GM19099 (cell line): ENCODE results near the gene AMOTL1.

Experiments used
- POLR2A ChIP-seq: IDR thresholded peaks from 3 replicates; pipeline ENCODE4 v1.6.1; 2011; ENCODE audit warnings: low read depth; ENCODE audit not compliant: insufficient read length; ENCODE audit errors: extremely low read depth

AMOTL1 gene

DNA sequence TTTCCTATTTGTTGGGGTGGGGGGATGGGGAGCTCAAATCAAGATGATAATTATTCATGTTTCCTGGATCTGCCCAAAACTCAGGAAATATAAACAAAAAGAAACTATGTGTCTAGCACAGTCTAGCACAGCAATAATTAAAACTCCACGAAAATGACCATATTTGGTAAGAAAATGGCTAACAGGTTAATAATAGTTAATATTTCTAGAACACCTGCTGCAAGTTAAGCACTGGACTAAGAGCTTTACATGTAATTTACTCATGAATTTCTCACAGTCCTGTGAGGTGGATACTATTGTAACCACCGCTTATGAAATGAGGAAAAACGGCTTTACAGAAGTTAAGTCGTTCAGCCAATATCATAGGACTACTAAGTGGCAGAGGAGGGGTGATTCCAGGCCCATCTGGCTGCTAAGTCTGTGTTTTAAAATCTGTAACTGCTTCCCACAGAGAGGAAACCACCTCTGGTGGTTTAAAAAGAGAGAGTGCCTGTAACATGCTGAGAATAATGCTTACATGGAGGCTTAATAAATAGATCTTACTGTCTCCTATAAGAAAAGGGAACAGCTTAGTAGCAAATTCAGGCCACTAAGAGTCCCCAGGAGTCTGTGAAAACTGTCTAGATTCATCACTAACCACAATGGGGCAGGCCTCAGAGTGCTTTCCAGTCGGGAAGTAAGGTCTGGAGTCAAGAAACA, 11.0 kb upstream of the AMOTL1 start:
- no peak for TF ChIP-seq POLR2A

DNA sequence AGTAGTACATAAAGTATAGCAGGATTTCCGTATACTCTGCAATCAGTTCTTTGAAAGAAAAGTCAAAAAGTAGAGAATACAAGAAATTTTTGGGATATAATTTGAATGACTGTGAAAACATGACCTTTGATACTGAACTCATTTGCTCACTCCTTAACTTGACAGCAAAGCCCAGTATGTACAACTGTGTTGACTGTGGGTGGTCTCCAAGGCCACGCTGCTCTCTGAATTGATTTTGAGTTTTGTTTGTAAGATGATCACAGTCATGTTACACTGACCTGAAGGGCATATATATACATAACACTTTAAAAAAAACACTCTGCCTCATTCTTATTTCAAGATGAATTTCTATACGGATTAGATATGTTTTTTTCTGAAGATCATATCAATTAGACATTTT, 9.5 kb upstream of the AMOTL1 start:
- no peak for TF ChIP-seq POLR2A

DNA sequence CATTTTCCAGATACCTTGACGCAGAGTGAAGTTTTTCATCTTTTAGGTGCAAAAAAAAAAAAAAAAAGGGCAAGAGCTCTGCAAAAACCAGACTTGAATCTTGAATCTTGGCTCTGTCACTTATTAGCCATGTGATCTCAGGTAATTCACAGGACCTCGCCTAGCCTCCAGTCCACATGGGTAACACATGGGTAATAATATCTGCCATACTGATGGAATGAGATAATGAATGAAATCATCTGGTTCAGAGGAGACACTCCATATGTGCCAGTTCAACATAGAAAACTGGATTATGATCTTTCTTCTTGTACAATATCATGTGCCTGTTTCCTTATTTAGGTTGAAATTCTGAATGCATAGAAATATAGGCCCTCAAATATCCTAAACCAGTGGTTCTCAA, 8.6 kb upstream of the AMOTL1 start:
- no peak for TF ChIP-seq POLR2A

DNA sequence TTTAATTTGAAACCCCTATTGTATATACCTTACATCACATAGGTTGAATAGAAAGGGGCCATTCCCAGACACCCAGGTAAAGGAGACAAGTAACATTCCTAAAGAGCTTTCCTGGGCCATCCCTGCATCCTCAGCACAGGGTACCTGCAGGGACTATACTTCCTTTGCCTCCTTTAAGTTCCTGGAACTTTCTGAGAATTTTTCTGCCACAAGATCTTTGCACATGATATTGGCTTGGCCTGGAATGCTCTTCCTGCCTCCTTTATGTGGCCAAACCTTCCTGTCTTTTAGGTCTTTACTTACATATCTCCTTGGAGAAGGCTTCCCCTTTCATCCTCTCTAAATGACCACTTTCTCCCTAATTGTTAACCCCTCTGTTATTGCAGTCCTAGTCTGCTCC, 7.9 kb upstream of the AMOTL1 start:
- TF ChIP-seq POLR2A: no peak

DNA sequence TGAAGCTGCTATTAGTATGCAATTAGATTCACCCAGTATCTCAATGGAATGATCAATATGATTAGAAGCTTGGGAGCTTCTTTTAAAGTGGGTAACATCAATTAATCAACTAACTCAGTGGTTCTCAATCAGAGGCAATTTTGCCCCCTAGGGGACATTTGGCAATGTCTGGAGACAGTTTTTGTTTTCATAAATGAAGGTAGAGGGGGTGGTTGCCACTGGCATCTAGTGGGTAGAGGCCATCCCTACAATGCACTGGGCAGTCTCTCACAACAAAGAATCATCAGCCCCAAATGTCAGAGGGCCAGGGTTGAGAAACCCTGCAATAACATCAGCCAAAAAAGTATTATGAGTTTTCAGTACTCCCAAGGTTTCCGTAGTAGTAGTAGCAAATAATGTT, 5.9 kb upstream of the AMOTL1 start:
- no peak for TF ChIP-seq POLR2A

DNA sequence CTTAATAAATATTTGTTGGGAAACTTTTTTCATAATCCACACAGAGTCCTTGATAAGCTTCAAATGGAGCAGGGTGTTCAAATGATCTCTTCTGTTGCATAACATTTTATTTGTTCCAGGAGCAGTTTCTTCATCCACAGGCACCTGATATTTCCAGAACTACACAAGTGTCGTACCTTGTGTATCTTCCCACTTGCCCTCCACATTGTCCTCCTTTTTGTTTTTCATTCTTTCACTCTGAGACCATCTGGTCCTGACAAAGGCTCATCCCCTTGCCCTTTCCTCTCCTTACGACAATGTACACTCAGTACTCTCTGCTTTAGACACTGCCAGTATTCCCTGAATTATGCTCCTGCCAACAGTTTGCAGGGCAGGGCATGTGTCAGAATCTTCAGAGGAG, 5.2 kb upstream of the AMOTL1 start:
- TF ChIP-seq POLR2A: no peak

DNA sequence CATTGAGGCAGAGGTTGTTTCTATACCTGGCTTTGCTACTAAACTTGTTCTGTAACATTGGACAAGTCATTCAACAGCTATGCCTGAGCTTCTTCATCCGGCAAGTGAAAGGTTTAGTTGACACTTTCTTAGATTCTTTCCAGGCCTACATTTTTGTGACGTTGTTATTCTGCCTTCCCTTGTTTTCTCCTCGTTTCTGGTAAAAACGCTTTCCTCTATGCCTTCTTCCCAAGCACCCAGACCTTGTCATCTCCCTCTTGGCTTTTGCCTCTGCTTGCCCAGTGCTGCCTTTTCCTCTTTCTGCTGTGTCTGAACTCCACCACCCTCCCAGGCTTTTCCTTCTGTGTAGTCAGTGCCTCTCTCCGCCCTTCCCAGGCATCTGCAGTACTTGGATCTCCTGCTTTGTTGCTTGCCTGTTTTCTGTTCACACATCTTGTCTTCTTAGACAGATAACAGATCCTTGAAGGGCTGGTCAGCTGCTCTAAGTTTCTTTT, 1.4 kb upstream of the AMOTL1 start:
- TF ChIP-seq POLR2A: no peak

DNA sequence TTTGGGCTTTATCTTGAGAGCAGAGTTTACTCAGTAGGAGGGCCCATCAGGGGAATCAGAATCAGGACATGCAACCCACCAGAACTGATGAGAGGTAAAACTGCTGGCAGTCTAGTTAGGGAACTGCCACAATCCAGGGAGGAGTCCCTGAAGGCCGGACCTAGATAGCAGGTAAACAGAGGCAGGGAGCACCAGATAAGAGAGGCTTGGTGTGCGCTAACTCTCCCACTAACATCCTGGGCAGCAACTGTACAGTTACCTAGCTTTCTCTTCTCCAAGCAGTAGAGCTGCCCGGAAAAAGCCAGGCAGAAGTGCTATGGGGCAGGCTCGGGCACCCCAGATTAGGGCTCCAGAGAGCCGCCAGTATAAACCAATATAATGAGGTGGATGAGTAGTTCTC, 865 bp upstream of the AMOTL1 start:
- no peak for TF ChIP-seq POLR2A

DNA sequence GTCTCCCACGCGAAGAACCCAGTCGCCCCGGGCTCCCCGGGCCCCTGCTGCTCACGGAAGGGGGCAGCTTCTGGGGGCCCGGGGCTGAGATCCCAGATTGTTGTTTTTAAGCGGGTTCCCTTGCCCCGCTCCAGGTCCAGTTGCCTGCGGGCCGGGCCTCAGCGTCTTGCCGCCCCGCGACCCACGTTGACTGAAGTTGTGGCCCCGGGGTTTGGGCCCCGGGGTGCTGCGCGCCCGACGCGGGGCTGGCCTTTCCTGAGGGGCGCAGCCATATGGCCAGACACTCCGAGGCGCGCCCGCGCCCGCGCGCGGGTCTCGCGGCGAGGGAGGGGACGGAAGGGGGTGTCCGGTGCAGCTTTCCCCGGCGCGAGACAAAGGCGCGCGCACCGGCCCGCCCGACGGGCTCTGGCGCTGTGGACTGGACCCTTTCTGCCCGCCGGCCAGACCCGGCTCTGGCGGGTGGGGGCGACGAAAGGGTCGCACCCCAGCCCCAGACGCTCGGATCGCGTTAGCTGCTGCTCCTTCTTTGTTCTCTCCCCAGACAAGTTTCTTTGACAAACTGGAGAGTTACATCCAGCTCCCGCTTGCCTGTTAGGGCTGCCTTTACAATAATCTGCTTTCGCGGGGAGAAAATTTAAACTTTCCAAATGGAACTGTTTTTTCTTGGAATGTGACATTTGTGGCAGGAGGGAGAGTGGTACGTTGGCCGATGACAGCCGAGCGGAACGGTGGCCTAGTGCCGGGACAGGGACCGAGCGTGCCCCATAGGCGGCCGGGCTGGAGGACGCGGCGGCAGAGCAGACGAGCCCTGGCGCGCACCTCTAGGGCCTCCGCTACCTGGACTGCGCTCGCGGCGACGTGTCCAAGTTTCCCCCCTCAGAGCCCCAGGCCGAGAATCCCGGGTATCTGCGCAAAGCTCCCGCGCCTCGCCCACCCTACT, 716 bp downstream of the AMOTL1 start:
- TF ChIP-seq POLR2A: no peak

DNA sequence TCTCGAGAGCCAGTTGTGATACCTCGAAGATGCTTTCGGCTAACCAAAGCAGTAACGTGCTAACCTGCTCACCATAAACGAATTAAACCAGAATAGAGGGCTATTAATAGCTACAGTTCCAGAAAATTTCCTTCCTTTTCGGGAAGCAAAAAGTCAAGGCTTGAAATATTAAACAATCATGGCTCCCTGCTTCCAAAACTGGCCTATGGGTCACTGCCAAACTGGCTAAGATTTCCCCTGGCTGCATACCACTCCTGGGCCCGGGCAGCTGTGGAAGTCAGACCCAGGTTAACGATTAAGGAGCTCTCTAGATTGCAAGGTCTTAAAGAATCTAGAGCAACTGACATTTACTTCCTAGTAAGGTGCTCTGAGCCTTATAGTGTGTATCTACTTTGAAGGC, 1.7 kb downstream of the AMOTL1 start:
- TF ChIP-seq POLR2A: no peak

DNA sequence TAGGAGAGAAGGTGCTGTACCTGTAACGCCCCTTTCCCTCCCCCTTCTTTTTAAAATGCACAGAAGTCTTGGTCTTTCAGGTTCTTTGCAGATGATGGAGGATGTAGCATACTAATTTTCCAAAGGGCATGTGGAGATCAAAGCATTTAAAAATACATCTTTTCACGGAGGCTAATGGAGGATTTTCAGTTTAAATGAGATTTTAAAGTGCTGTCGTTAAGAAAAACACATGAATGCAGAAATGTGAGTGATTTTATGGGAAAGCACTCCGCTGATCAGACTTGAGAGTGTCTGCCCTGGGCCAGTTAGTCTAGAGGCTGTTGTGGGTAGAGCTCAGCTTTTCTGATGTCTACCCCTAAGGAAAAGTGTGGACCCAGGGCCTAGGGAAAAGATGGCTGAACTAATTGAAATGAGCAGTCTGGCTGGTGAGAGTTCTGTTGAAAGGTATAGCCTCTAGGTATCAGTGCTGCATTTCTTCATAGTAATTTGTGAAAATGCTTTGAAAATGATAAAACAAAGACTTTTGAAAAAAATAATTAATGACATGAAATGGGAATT, 2.5 kb downstream of the AMOTL1 start:
- no peak for TF ChIP-seq POLR2A

DNA sequence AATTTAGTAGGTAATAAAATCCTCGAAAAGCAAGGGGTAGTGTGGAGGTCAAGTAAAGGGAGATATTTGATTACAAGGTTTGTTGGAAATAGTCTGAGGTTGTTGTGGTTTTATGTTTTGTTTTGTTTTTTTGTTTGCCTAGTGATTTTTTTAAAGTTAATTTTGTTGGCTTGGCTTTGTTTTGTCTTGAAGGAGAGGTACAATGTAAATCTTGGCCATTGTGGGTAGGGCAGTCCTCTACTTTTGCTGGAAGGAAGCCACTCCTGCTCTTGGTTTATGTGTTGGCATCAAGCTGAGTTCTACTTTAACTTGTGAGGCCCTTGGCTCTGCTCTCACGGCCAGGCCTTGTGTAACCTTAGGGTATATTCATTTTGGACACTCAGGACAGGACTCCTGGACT, 3.2 kb downstream of the AMOTL1 start:
- no peak for TF ChIP-seq POLR2A

DNA sequence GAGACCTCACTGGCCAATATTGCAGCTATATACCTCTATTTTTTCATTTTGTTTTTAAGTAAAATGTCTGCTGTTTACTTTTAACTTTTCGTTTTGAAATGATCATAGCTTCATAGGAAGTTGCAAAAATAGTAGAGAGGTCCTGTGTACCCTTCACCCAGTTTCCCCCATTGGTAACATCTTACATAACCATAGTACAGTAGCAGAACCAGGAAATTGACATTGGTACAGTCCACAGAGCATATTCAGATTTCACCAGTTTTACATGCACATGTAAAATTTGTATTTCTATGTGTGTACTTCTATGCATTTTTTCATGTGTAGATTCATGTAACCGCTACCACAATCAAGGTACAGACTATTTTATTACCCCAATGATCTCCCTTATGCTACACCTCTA, 3.8 kb downstream of the AMOTL1 start:
- TF ChIP-seq POLR2A: no peak

DNA sequence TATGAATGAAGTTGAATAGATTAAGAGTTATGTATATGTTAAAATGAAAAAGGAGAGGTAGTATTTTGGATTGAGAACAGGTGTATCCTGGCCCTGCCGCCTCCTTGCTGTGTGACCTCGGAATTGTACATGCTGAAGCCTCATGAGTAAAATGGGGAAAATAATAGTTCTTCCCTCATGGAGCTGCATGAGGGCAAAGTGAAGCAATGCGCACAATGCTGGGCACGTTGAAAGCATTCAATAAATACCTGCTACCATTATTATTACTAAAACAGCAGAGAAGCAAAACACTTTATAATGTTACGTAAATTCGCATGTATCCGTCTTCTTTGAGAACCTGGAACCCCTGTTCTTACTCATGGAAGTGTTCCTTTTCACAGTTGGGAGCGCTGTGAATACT, 5.7 kb downstream of the AMOTL1 start:
- no peak for TF ChIP-seq POLR2A

DNA sequence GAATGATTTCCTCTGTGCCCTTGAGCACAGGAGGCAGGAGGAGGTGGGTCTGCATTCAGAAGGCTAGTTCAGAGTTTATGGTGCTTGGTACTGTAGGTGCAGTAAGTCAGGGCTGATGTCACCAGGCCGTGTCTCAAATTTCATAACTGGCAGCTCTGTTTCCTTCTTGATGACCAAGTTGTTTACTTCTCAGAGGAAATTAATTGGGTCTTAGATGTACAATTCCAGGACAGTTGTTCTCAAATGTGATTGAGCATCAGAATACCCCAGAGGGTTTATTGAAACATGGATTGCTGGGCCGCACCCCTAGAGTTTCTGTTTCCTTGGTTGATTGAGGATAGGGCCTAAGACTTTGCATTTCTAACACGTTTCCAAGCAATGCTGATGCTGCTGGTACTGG, 6.2 kb downstream of the AMOTL1 start:
- TF ChIP-seq POLR2A: no peak
